HG02840 (cell line): ENCODE data around the gene FAM43B.

Experiments
- ATAC-seq: cut with Tn5 transposase; IDR thresholded peaks from one replicate; pipeline ENCODE4 v1.9.1; 2021; ENCODE audit warnings: mild to moderate bottlenecking, moderate library complexity, moderate number of reproducible peaks; ENCODE audit not compliant: unreplicated experiment, low FRiP score

Gene FAM43B

DNA sequence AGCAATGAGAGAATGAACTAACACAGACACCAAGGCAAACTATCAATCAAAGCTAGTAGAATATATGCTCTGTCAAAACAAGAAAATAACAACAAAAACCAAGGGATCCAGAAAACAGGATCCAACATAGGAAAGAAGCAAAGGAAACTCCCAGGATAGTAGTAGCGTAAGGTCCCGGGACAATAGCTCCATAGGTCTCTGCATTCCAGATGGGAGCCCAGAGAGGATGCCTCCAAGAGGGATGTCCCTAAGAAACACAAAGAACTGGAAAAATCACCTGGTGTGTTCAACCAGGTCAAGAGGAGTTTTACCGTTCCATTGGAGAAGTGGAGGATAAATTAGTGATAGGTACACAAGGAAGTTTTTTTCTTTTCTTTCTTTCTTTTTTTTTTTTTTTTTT is 5.7 kb upstream of the FAM43B start:
- ATAC-seq = no peak

DNA sequence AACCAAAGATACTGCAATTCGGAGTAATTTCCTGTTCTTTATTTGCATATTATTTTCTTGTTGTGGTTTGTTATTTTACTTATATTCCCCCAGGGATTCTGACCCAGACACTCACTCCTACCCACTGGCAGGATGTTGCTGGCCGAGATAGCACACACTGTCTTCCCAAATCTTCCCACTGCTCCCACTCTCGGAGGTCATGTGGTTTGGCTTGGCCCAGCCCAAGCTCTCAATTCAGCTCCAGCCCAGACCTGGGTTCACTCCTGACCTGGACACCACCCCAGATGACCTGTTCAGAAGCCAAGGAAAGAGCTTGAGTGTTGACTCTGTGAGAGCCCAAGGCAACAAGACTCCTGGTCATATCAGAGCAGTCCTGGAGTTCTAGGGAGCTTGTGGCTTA is 1.2 kb upstream of the FAM43B start:
- ATAC-seq = no peak

DNA sequence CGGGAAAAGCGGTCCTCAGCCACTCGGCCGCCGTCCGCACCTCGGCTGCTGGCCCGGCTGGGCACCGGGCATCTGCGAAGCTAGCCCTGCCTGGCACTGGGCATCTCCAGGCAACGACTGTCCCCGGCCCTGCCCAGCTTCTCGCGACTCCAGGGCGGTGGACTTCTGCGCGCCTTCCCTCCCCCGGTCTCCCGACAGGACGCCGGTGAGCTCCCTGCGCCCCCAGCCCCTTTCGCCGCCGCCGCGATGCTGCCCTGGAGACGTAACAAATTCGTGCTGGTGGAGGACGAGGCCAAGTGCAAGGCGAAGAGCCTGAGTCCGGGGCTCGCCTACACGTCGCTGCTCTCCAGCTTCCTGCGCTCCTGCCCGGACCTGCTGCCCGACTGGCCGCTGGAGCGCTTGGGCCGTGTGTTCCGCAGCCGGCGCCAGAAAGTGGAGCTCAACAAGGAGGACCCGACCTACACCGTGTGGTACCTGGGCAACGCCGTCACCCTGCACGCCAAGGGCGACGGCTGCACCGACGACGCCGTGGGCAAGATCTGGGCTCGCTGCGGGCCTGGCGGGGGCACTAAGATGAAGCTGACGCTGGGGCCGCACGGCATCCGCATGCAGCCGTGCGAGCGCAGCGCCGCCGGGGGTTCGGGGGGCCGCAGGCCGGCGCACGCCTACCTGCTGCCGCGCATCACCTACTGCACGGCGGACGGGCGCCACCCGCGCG is 514 bp downstream of the FAM43B start:
- no peak for ATAC-seq

DNA sequence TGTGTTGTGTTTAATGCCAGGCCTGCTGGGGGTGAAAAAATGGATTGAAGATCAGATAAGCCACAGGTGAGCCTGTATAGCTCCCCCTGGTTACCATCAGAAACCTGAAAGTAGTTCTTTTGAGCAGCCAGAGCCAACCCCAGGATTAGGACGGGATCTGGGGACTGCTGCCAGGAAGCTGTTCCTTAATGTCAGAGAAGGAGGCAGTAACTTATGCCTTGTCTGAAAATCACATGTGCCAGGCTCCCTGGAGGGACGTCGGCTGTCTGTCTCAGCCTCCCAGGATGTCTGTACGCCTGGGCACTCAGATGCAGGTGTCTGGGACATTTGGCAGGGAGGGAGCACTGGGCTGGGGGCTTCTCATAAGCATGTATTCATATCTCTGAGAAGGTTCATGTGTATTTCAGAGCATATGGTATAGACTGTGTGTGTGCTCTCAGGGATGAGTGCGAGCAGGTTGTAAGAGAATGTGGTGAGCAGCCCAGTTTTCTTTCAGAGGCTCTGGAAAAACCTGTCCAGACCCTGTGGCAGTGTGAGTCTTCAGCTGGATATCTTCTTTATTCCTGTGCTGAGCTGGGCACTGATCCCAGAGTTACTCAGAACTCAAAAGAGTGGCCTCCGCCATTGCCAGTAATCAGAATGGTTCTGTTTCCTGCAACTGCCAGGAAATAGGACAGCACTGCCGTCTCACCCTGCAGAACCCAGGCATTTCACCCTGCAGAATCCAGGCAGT is 2.8 kb downstream of the FAM43B start:
- ATAC-seq = no peak

DNA sequence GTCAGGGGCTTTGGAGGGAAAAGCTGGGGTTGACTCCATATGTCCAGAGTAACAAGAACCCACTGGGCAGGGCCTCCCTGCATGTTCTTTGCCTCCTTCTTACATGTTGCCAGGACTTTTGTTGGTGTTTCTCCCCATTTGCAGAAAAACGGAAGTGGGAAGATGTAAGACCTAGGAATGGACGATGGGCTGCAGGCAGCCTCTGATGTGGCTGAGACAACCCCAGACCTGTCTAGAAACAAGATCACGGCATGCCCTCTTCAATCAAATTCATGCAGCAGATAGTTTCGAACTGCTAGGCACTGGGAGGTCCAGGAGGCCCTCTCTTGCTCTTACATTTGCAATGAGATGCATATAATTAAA is 3.4 kb downstream of the FAM43B start:
- ATAC-seq = no peak

DNA sequence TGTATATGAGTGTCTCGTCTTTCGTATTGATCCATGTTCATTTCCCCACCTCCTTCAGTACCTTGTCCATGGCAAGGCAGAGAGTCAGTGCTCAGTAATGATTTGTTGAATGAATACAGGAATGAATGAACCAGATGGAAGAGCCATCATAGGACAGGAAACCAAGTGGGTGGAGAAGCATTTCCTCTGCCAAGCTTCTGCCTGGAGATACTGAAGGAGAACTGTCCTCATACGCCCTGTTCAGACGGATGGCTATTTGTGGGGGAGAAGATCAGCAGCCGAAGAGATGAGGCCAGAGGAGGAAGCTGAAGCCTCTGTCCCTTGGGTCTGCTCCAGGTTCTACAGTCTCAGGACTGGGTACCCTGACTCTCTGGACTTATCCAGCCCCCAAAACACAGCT is 5.8 kb downstream of the FAM43B start:
- no peak for ATAC-seq

DNA sequence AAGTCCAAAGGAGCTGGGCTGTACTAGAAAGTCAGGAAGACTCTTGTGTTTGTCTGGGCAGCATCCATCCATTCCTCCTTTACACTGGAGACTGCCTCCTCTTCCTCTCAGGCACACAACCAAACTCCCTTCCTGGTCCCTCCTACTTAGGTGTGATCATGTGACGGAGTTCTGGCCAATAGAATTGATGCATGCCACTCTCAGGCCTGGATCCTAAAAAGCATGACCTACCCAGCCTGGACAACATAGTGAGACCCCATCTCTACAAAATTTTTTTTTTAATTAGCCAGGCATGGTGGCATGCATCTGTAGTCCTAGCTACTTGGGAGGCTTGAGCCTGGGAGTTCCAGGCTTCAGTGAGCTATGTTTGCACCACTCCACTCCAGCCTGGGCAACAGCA is 8.6 kb downstream of the FAM43B start:
- no peak for ATAC-seq

DNA sequence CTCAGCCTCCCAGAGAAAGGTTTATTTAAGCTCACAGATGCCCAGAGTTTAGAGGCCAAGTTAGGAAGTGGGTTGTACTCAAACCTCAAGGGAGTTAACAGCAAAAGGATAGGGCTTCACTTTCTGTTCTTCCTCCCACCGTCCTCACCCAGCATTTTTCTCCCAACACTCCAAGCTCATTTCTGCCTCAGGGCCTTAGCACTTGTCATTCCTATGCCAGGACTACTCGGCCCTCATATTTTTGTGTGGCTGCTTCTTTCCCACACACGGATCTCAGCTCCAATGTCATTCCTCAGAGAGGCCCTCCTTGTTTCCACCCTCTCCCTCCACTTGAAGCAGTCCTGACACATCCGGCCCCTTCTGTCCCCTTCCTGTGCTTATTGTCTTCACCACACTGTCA is 12.9 kb downstream of the FAM43B start:
- no peak for ATAC-seq

DNA sequence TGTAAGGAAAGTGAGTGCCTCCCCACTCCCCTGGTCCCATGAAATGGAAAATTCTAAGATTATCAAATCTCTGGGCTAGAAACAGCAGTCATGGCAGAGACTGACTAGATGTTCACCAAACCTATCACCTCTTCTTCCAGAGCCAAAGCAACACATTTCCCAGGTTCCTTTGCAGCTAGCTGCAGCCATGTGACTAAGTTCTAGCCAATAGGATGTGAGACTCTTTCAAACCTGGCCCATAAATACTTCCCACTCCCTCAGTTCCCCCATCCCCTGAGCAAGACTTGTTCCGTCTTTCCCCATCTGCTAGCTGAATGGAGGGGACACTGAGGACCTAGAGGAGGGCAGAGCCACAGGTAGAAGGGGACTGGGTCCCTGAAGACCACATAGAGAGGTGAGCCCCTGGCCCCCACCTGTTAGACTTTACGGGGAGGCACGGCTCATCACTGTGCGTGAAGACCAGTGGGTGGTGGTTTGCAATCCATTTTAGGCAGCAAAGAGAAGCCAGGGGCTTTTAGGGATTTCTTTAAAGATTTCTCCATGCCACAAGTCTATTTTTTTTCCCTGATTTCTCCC is 17.2 kb downstream of the FAM43B start:
- no peak for ATAC-seq

DNA sequence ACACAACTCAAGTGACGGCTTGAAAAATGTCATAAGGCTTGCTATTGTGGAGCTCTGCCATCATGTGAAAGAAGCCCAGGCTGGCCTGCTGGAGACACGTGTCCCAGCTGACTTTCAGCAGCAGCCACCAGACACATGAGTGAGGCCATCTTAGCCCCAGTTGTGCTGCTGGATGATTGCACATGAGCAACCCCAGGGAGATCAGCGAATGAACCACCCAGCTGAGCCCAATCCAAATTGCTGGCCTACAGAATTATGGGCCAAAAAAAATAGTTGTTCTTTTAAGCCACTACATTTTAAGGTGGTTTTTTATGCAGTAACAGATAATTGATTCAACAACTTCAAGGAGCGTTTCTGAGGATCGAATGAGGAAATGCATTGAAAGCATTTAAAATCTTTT is 19.1 kb downstream of the FAM43B start:
- ATAC-seq = no peak

DNA sequence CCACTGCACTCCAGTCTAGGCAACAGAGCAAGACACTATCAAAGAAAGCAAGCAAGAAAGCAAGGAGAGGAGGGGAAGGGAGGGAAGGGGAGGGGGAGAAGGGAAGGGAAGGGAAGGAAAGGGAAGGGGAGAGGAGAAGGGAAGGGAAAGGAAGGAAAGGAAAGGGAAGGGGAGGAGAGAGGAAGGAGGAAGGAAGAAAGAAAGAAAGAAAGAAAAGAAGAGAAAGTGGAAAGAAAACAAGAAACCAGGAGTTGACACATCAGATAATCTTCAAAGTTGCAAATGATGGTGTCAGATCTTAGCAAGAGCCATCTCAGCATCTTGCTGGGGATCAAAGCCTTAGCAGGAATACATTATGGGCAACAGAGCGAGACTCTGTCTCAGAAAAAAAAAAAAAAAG is 21.6 kb downstream of the FAM43B start:
- ATAC-seq = no peak

DNA sequence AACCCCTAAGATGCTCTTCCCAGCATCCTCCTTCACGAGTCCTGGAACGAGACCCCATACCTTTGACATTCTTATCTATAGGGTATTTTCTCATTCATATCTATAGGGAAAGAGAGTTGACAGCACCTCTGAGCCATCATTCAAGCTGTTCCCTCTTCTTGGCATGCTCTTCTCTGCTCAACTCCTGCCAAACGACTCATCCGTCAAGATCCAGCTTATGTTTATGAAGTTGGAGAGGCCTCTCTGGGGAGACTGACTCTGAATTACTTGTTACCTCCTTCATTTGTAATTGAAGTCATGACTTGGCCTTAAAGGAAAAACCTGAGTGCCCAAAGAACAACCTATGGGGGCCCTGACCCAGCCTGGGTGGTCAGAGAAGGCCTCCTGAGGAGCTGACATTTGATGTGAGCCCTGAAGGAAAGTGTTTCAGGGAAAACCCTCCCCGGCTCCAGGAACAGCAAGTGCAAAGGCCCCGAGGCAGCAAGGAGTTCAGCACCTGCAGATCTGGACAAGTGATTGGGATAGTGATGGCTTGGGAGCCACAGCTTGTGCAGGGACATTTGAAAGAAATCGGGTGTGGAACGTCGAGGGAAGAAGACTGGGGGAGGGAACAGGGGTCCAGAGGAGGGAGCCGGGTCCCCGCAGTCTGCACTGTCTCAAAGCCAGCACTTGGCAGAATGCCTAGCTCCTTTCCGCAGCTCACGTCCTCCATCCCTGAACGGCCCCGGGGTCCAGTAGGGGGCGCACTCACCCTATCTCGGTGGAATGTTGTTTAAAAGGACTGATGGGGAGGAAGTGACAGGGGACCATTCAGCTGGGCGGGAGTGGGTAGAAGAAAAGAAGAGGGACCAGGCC is 22.5 kb downstream of the FAM43B start:
- ATAC-seq = no peak

DNA sequence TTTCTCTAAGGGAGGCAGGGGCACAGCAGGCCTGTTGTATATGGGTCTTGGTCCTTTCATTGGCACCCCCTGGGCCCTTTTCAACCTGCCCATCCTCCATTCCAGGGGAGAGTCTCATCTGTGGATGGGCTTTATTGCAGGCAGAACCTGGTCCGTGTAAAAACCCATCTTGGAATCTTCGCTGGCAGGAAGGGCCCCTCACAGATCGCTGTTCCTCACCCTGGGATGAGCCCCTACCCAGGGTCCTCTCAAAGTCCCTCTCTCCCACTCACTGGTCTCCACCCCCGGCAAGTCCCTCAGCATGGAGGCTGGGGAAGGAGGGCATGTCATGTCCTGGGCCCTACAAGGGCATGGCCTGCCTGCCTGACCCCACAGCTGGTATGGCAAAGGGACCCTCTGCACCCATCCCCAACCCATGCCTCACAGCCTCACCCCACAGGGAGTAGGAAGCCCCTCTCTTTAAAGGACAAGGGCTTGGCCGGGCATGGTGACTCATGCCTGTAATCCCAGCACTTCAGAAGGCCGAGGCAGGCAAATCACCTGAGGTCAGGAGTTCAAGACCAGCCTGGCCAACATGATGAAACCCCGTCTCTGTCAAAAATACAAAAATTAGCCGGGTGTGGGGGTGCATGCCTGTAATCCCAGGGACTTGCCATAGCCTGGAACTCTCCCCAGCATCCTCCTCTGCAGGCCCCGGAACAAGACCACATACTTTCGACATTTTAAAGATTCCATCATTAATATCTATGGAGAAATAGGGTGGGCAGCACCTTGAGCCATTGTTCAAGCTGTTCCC is 23.4 kb downstream of the FAM43B start:
- ATAC-seq = no peak

DNA sequence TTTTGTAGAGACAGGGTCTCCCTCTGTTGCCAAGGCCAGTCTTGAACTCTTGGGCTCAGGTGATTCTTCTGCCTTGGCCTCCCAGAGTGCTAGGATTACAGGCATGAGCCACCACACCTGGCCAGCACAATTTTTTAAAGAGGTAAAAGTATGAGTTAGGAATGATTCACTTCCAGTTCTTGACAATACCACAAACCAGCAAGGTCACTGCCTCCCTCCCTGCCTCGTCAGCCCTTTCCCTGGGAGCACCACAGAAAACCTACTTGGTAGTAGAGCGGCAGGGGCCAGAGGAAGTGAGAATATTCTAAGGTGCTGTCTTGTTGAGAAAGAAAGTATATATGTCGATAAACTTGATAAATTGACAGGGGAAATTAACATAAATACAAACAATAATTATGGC is 25.7 kb downstream of the FAM43B start:
- no peak for ATAC-seq

DNA sequence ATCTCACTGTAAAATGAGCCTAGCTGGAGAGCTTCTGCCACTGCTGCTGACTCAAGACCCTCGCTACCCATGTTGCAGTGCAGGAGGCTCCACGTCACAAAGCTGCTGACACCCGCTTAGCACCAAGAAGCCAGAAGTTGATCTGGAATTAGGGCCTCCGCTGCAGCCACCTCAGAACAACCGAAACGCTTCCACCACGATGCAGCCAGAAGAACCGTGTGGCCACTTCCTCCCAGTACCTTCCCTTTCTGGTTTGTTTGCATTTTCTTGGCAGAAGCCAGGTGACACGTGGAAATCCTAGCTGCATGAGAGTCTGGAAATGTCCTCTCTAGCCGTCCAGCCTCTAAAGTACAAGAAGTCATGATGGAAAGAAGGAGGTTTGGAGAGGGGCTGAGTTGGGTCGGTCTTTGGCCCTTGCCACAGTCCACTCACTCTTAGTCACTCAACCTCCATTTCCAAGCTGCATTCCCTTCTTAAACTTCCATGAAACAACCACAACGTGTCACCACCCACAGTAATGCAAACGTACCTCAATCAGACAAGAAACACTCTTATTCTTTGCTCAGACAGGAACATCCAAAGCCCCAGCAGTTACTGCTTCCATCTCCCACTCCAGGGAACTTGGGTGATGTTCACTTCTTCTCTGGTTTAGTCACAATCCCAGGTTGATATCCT is 26.5 kb downstream of the FAM43B start:
- ATAC-seq = no peak

DNA sequence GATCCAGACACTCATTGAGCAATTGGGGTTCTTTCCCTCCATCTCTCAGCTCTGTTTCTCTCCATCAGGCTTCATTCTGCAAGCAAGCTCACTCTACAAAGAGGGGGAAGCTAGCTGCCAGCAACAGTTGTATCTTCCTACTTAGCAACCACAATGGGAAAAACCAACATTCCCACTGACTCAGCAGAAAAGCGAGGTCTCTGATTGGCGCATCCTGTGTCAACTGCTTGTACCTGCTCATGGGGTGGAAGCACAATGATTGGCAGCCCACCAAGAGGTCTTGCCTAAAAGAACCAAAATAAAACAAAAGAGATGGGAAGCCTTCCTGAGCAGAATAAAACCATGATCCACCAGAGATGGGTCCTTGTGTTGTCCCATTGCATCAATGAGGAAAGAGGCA is 32.5 kb downstream of the FAM43B start:
- ATAC-seq = no peak

DNA sequence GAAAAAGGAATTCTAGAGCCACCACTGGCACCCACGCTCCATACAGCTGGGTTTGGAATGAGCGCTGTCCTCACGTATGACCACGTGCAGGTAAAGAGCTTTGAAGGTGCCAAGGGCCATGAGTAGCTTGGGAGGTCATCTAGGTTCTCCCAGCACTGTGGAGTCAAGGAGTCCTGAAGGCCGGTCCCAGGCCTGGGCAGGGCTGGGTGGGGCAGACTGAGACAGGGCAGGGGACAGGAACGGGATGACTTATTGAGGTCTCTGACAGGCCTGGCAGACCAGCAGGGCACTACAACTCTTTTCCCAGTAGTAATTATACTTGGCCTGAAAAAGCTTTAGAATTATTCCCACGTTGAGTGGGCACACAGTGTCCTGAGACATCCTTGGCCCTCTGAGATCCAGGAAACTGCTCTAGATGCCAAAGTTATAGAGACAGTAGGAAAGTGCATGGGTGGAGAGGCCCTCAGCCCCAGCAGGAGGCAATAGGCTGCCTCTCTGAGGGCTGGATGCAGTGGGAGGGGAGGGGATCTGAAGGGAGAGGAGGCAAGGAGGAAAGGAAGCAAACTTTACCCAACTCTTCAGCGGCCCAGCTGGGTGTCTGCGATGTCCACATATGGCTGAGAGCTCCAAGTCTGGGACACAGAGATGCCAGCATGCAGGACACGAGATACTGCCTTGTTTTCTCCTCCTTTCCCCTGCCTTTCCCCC is 34.7 kb downstream of the FAM43B start:
- no peak for ATAC-seq

DNA sequence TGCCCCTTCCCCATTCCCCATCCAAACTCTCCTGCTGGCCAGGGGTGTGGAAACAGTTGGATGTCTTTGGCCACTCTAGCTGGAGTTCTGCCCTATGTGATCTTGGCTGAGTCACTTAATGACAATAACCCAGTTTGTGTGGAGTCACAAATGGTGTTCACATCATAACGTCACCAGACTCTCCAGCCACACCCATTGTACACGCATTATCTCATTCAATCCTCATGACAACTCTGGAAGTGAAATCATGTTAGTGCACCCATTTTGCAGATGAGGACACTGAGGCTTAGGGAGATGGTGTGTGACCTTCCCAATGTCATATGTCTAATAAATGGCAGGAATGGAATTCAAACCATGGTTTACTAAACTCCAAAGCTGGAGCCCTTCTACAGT is 35.3 kb downstream of the FAM43B start:
- ATAC-seq = no peak

DNA sequence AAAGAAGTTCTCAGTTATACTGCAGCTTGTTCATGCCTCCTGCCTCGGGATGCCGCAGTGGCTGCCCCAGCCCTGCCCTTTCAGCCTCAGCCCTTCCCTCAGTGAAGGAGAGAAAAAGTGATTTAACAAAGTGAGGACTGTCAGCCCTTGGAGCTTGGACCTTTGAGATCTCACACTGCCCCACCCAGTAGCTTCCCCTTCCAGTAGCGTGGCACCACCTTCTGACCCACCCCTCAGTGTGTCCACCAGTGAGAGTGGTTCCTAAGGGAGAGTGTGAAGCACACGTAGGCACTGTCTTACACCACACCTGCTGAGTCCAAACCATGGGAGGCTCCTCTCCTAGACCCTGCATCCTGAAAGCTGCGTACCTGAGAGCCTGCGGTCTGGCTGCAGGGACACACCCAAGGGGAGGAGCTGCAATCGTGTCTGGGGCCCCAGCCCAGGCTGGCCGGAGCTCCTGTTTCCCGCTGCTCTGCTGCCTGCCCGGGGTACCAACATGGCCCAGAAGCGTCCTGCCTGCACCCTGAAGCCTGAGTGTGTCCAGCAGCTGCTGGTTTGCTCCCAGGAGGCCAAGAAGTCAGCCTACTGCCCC is 36.4 kb downstream of the FAM43B start, which contains the start of gene CDA:
TSS of gene CDA (plus strand) at position 464 of the 592 bp plus-strand sequence. CDS start at position 497, 33 bp downstream.
- no peak for ATAC-seq
